ENCODE measurements around the gene ENTHD1. TPM values are rescaled to one million over a fixed set of nuclear protein-coding genes. Genes with fewer than 3 reads are reported as not detected.

Gene ENTHD1
- total and polyA plus RNA-seq, 2 of the 4 experiments (the other 2 are of a cell fraction) = not detected

DNA sequence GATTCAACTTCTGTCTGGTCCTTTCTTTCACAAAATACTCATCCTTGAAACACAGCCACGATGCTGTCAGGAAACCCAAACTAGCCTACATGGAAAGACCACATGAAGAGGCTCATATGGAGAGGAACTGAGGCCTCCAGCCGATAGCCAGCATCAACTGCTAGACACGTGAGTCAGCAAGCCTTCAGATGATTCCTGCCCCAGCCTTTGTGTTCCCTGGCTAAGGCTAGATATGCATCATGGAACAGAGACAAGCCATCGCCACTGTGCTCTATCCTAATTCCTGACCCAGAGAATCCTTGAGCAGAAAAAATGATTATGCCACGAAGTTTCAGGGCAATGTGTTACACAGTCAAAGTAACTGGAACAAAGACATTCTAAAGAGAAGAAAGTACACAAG is 75.5 kb downstream of the ENTHD1 start:
- Histone ChIP-seq H2BK15ac (ENCODE audit: low read depth, low read length) (no peak overlapping the region), H3K9ac (ENCODE audit: low read depth, low read length) (no peak overlapping the region), H3K23ac (ENCODE audit: low read depth, low read length) (no peak overlapping the region), H3K4me3 (ENCODE audit: insufficient read depth, low read depth, low read length) (no peak overlapping the region), H3K4ac (ENCODE audit: low read depth, low read length) (no peak overlapping the region), H3K9me1 (ENCODE audit: insufficient read depth, low read length) (no peaks in the 10 kb centered on the region), H2BK5ac (ENCODE audit: low read depth, low read length, poor library complexity, severe bottlenecking) (no peak overlapping the region), H3K56ac (ENCODE audit: extremely low read depth, insufficient read depth, low read length) (no peak overlapping the region), H3K27me3 (ENCODE audit: control insufficient read depth, insufficient read depth, low read length) (peaks cover 4% of the 10 kb centered on the region; the same call in 1 of the 2 replicates), H4K91ac (ENCODE audit: insufficient read depth, low read depth, low read length) (no peak overlapping the region), H2AK5ac (ENCODE audit: low read depth, low read length) (no peak overlapping the region), H2AFZ (replicated peaks; ENCODE audit: low read length, poor library complexity) (no peak overlapping the region), H3K36me3 (ENCODE audit: control insufficient read depth, insufficient read depth, low read length) (no peaks in the 10 kb centered on the region), H3K18ac (ENCODE audit: low read depth, low read length) (no peak overlapping the region), H3K4me2 (ENCODE audit: low read depth, low read length) (no peak overlapping the region), H3K27ac (ENCODE audit: insufficient read depth, low read length) (no peak overlapping the region), H2BK20ac (ENCODE audit: low read depth, low read length) (no peak overlapping the region), H3K9me3 (ENCODE audit: control insufficient read depth, insufficient read depth, low read length) (no peaks in the 10 kb centered on the region), H3K4me1 (ENCODE audit: control insufficient read depth, insufficient read depth, low read length) (peaks cover 5% of the 10 kb centered on the region; the same call in 1 of the 2 replicates), H2BK120ac (ENCODE audit: low read depth, low read length) (no peak overlapping the region), H2AK9ac (replicated peaks; ENCODE audit: low read depth, low read length, poor library complexity) (no peak overlapping the region), H4K5ac (ENCODE audit: low read depth, low read length) (no peak overlapping the region), H4K8ac (ENCODE audit: low read depth in 2 of 2, low read length in 2 of 2) (no peak overlapping the region), H3K14ac (replicated peaks; ENCODE audit: low read depth, low read length) (no peak overlapping the region), H4K20me1 (ENCODE audit: insufficient read depth, low read length) (no peaks in the 10 kb centered on the region), H3K79me1 (ENCODE audit: low read depth in 1 of 2, low read length in 2 of 2) (no peaks in the 10 kb centered on the region)
- WGBS, 2 experiments (ENCODE audit: extremely low coverage in 2 of 2, insufficient read length in 1 of 2) = no CpG with 5 or more reads among the region's 5 CpGs
- ChIA-PET CTCF (no interaction called here), POLR2A (ENCODE audit: unreplicated experiment) (no interaction called here)
- intact Hi-C loops (cut with micrococcal nuclease) = no loop called here
- in situ Hi-C loops (cut with MboI; ENCODE audit: low sequenced_read_pairs) = no loop called here
- dilution Hi-C loops (cut with HindIII; ENCODE audit: low sequenced_read_pairs, unreplicated experiment) = no loop called here
- DNase-seq (peak; percentile 50), ATAC-seq (ENCODE audit: low read depth) (no peak; the same call in 1 of the 2 replicates)
- no peak for TF ChIP-seq SMC3 (IDR thresholded peaks at IDR 0.05; ENCODE audit: low read depth, low read length)
- 0 out of 2 replicates have a peak, but pooled peaks have one; percentile 22 for TF ChIP-seq BHLHE40 (IDR thresholded peaks at IDR 0.05; ENCODE audit: low read depth, low read length)
- no TSS peak for BruUV-seq (replicated peaks)
